GM13976 (cell line): Measurements from ENCODE around the gene TLR5.

Source experiments
- DNase-seq: peaks from one replicate; pipeline ENCODE4 v3.0.0; 2012; ENCODE audit warnings: low spot score
- in situ Hi-C: fragments of 300-500 bp; cut with MboI; formaldehyde crosslinking; loops from one replicate; pipeline ENCODE4 v1.12.0; 2022; ENCODE audit warnings: low sequenced_read_pairs, mixed read lengths, inconsistent platforms; ENCODE audit not compliant: unreplicated experiment
- TF ChIP-seq, protein P1 (sequence below): IDR thresholded peaks from 2 replicates; pipeline ENCODE4 v1.5.1; 2012; ENCODE audit warnings: borderline replicate concordance, mild to moderate bottlenecking; ENCODE audit not compliant: insufficient read depth; ENCODE audit errors: extremely low read depth, missing control alignments, control extremely low read depth

TLR5 gene

DNA sequence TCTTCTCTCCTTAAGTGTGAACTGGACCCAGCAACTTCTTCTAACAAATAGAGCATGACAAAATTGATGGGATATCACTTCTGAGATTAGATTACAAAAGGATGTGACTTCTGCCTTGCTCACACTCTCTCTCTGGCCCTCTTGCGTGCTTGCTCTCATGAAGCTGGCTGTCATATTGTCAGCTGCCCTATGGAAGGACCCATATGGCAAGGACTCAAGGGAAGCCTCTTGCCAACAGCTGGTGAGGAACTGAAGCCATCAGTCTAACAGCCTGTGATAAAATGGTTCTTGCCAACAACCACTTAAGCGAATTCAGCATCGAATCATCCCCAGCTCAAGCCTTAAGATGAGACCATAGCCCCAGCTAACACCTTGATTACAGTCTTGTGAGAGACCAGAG, 4.8 kb upstream of the TLR5 start:
- no peak for DNase-seq
- in situ Hi-C loops: no loop called here
- TF ChIP-seq, protein P1, sequence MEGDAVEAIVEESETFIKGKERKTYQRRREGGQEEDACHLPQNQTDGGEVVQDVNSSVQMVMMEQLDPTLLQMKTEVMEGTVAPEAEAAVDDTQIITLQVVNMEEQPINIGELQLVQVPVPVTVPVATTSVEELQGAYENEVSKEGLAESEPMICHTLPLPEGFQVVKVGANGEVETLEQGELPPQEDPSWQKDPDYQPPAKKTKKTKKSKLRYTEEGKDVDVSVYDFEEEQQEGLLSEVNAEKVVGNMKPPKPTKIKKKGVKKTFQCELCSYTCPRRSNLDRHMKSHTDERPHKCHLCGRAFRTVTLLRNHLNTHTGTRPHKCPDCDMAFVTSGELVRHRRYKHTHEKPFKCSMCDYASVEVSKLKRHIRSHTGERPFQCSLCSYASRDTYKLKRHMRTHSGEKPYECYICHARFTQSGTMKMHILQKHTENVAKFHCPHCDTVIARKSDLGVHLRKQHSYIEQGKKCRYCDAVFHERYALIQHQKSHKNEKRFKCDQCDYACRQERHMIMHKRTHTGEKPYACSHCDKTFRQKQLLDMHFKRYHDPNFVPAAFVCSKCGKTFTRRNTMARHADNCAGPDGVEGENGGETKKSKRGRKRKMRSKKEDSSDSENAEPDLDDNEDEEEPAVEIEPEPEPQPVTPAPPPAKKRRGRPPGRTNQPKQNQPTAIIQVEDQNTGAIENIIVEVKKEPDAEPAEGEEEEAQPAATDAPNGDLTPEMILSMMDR: no peak

DNA sequence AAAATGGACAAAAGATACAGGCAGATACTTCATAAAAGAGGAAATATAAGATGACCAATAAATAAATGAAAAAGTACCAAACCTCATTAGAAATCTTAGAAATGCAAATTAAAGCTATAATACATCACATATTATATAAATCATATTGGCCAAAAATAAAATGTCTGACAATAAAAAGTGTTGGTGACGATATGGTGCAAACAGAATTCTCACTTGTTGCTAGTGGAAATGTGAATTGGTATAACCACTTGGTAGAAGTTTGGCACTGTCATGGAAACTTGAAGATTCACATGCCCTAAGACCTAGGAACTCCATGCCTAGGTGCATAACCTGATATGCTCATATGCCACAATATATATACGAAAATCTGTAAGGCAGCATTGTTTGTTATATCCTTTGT, 4.4 kb upstream of the TLR5 start:
- in situ Hi-C loops: no loop called here
- TF ChIP-seq, protein P1: no peak
- no peak for DNase-seq

DNA sequence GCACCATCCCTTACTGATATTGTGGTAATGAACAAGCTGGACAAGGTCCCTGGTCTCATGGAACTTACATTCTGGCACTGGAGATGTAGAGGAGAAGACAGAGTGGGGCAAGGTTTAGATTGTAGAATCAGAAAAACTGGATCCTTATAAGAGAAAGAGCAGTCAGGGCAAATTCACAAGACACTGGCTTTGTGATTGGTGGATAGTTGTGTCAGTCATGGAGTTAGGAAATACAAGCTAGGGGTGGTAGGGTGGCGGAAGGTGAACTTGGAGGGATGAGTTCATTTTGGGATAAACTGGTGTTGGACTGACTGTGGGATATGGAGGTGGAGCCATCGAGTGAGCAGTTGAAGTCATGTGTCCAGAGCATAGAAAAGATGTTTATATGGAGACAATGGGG, 3.7 kb upstream of the TLR5 start:
- TF ChIP-seq, protein P1: no peak
- in situ Hi-C loops: no loop called here
- DNase-seq: no peak

DNA sequence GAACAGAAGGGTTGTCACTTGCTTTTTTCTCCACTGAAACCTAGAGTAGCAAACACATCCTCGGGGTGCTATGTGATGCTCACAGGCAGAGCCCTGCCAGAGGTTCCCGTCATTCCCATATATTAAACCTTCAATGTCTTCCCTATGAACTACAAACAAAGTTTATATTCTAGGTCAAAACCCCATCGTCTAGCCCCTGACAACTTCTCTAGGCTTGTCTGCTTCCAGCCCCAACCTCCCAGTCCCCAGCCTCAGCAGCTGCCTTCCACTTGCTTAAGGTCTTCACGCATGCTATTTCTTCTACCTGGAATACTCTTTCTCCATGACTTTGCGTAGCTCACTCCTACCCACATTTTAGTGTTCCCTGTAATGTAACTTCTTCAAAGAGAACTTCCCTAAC, 1.9 kb upstream of the TLR5 start:
- no peak for DNase-seq
- in situ Hi-C loops: no loop called here

DNA sequence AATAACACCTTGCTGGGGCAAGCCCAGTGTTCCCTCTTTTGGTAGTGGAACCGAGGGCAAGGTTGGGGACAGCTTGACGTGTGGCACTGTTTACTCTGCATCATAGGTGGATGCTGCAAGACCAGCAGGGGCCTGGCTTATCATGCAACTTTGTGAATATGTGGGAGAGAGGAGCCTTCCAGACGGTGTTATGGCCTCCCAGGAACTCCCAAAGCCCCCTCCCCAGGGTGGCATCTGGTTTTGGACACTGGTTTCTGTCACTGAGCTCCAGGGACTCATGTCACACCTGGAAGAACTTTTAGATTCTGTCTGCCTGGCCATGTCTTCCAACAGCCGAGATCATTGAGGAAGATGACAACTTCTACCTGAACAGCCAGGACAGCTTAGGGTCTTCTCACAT, 1.4 kb upstream of the TLR5 start:
- DNase-seq: no peak
- TF ChIP-seq, protein P1: no peak
- in situ Hi-C loops: no loop called here

More for the DNA sequence above, 1.9 kb upstream of the TLR5 start:
- TF ChIP-seq, protein P1: no peak

DNA sequence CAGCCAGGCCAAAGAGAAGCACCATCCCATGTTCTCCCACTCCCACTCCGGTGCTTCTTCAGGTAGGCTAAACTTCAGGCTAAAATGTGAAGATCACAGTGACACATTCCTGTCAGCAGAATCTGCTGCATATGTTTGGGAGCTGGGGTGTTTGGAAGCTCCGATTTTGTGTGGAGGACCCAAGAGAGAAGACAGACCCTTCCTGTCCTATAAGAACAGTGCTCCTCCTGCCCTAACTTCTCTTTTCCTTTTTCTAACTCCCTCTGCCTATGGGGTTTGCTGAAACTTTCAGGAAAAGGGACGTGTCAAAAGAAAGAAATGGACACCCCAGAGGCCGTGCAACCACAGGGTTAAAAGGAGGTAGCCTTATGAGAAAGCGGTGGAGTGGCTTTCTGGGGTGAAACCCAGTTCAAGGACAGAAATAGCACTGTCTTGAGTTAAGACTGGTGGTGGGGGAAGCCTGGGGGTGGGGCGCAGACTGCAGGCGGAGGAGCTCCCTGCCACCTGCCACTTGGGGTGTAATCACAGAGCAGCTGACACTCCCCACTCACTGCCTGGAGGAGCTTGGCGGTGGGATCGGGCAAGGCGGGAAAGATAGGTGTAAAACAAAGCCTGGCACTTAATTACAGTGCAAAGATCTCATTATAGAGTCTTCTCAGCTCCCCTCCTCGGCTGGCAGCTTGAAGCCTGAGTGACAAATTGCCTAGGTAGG, 645 bp upstream of the TLR5 start:
- DNase-seq: peak; percentile 56
- TF ChIP-seq, protein P1: no peak
- in situ Hi-C loops: no loop called here
